SK-N-MC (cell line): ENCODE data around the gene SMG9.

Experiments
- DNase-seq: peaks from one replicate; pipeline ENCODE4 v3.0.0-alpha.2; 2011; ENCODE audit warnings: low read depth, low spot score
- H3K27ac ChIP-seq: fragments of 200-600 bp; sonication (generic); 2 replicates; pipeline ENCODE4 v1.5.1; 2016; ENCODE audit warnings: mixed run types
- H3K36me3 ChIP-seq: fragments of 200-600 bp; sonication (generic); 2 replicates; pipeline ENCODE4 v1.6.1; 2017; ENCODE audit warnings: antibody characterized with exemption, low read length, mixed read lengths; ENCODE audit not compliant: insufficient read depth
- H3K4me3 ChIP-seq: fragments of 200-600 bp; sonication (generic); 2 replicates; pipeline ENCODE4 v1.5.1; 2016
- H3K9ac ChIP-seq: fragments of 200-600 bp; sonication (generic); 2 replicates; pipeline ENCODE4 v1.8.0; 2017; ENCODE audit warnings: mixed run types, mixed read lengths; ENCODE audit not compliant: insufficient read length
- H3K9me3 ChIP-seq: fragments of 200-600 bp; sonication (generic); 2 replicates; pipeline ENCODE4 v1.6.1; 2017; ENCODE audit warnings: low read depth, mild to moderate bottlenecking, antibody characterized with exemption, low read length, moderate library complexity, mixed read lengths
- EZH2 ChIP-seq: fragments of 200-600 bp; sonication (generic); IDR thresholded peaks from one replicate; pipeline ENCODE4 v1.6.1; 2017; ENCODE audit warnings: antibody characterized with exemption
- FOXP2 ChIP-seq: optimal IDR thresholded peaks from 2 replicates; pipeline ENCODE3; 2011; ENCODE audit warnings: mild to moderate bottlenecking, moderate library complexity; ENCODE audit not compliant: insufficient read depth; ENCODE audit errors: extremely low read length, control extremely low read depth
- POLR2AphosphoS5 ChIP-seq: IDR thresholded peaks from 2 replicates; pipeline ENCODE4 v1.6.1; 2012; ENCODE audit warnings: mild to moderate bottlenecking, low read depth, low read length, borderline replicate concordance

SMG9 gene

GRCh38 chr19:43727593-43727853 lies 27.2 kb downstream of the SMG9 start:
- no peaks in the 10 kb centered on the region for H3K9me3 ChIP-seq
- H3K9ac ChIP-seq = no peak overlapping the region
- TF ChIP-seq FOXP2 (no peak), POLR2AphosphoS5 (no peak), EZH2 (no peak)
- H3K27ac ChIP-seq = no peak overlapping the region
- peaks cover 37% of the 10 kb centered on the region; the same call in 1 of the 2 replicates for H3K36me3 ChIP-seq
- DNase-seq = no peak
- H3K4me3 ChIP-seq = no peak overlapping the region

GRCh38 chr19:43726736-43727592 lies 27.8 kb downstream of the SMG9 start:
- Histone ChIP-seq H3K27ac (no peak overlapping the region), H3K9ac (no peak overlapping the region), H3K36me3 (peaks cover 31% of the 10 kb centered on the region; the same call in 1 of the 2 replicates), H3K9me3 (no peaks in the 10 kb centered on the region), H3K4me3 (no peak overlapping the region)
- TF ChIP-seq POLR2AphosphoS5 (no peak), EZH2 (no peak), FOXP2 (no peak)
- no peak for DNase-seq

GRCh38 chr19:43725468-43725867 lies 29.3 kb downstream of the SMG9 start:
- H3K27ac ChIP-seq = no peak overlapping the region
- H3K4me3 ChIP-seq = no peak overlapping the region
- peaks cover 18% of the 10 kb centered on the region; the same call in 1 of the 2 replicates for H3K36me3 ChIP-seq
- no peak for DNase-seq
- no peak for TF ChIP-seq POLR2AphosphoS5
- no peak for TF ChIP-seq FOXP2
- TF ChIP-seq EZH2 = no peak
- no peaks in the 10 kb centered on the region for H3K9me3 ChIP-seq
- no peak overlapping the region for H3K9ac ChIP-seq

- no peak overlapping the region for H3K4me3 ChIP-seq
- H3K9ac ChIP-seq = no peak overlapping the region
- H3K9me3 ChIP-seq = no peaks in the 10 kb centered on the region
- no peak overlapping the region for H3K27ac ChIP-seq
- peaks cover 15% of the 10 kb centered on the region; the same call in 1 of the 2 replicates for H3K36me3 ChIP-seq
- TF ChIP-seq FOXP2 = no peak
- no peak for TF ChIP-seq EZH2
- TF ChIP-seq POLR2AphosphoS5 = no peak
- no peak for DNase-seq
Observed at GRCh38 chr19:43724896-43725295, 29.9 kb downstream of the SMG9 start.

- Histone ChIP-seq H3K36me3 (peaks cover 3% of the 10 kb centered on the region; the same call in 1 of the 2 replicates), H3K9ac (no peak overlapping the region), H3K9me3 (no peaks in the 10 kb centered on the region), H3K27ac (no peak overlapping the region), H3K4me3 (no peak overlapping the region)
- TF ChIP-seq EZH2 = no peak
- TF ChIP-seq FOXP2 = no peak
- TF ChIP-seq POLR2AphosphoS5 = no peak
- no peak for DNase-seq
Observed at GRCh38 chr19:43723588-43723987, 31.2 kb downstream of the SMG9 start.

- H3K36me3 ChIP-seq = no peaks in the 10 kb centered on the region
- no peak for TF ChIP-seq EZH2
- no peak for TF ChIP-seq FOXP2
- H3K4me3 ChIP-seq = no peak overlapping the region
- no peaks in the 10 kb centered on the region for H3K9me3 ChIP-seq
- no peak overlapping the region for H3K27ac ChIP-seq
- H3K9ac ChIP-seq = no peak overlapping the region
- DNase-seq = no peak
Observed at GRCh38 chr19:43721469-43722048, 33.2 kb downstream of the SMG9 start.

- Histone ChIP-seq H3K27ac (no peak overlapping the region), H3K9me3 (no peaks in the 10 kb centered on the region), H3K36me3 (no peaks in the 10 kb centered on the region), H3K9ac (no peak overlapping the region), H3K4me3 (no peak overlapping the region)
- TF ChIP-seq POLR2AphosphoS5 (no peak), EZH2 (no peak), FOXP2 (no peak)
- DNase-seq = no peak
Observed at GRCh38 chr19:43720936-43721335, 33.8 kb downstream of the SMG9 start.

- Histone ChIP-seq H3K9ac (no peak overlapping the region), H3K4me3 (no peak overlapping the region), H3K9me3 (no peaks in the 10 kb centered on the region), H3K36me3 (no peaks in the 10 kb centered on the region), H3K27ac (no peak overlapping the region)
- TF ChIP-seq EZH2 (no peak), FOXP2 (no peak), POLR2AphosphoS5 (no peak)
- no peak for DNase-seq
Observed at GRCh38 chr19:43719918-43720317, 34.8 kb downstream of the SMG9 start.
